Testis (tissue), 3 donors: Measurements from ENCODE around the gene KIT. TPM values are rescaled to one million over a fixed set of nuclear protein-coding genes. Genes with fewer than 3 reads are reported as not detected.

Experiments used
- DNase-seq: peaks from one replicate; pipeline ENCODE4 v3.0.0-alpha.2; 2019
- H3K27ac ChIP-seq, 2 donors: fragments of 200-600 bp; sonication (generic); one replicate each; pipeline ENCODE4 v1.5.1; 2019
- H3K27me3 ChIP-seq: fragments of 200-600 bp; sonication (generic); one replicate; pipeline ENCODE4 v1.5.1; 2019
- H3K36me3 ChIP-seq: fragments of 200-600 bp; sonication (generic); one replicate; pipeline ENCODE4 v1.5.1; 2017; ENCODE audit warnings: low read depth; ENCODE audit errors: missing control alignments
- H3K4me1 ChIP-seq: fragments of 200-600 bp; sonication (generic); one replicate; pipeline ENCODE4 v1.5.1; 2019
- H3K4me3 ChIP-seq, 2 donors: fragments of 200-600 bp; sonication (generic); one replicate each; pipeline ENCODE4 v1.5.1; 2017 to 2019
- H3K9me3 ChIP-seq: fragments of 200-600 bp; sonication (generic); one replicate; pipeline ENCODE4 v1.5.1; 2017
- POLR2A ChIP-seq: fragments of 450-650 bp; IDR thresholded peaks from one replicate; pipeline ENCODE4 v1.6.1; 2017; ENCODE audit warnings: antibody characterized with exemption, mild to moderate bottlenecking, moderate library complexity
- WGBS, 2 donors: methylation state at CpG; one replicate each; pipeline ENCODE4 v1.1.5; 2018; 5-methylcytosine and 5-hydroxymethylcytosine counted together
- intact Hi-C: fragments of 100-400 bp; cut with DNase I; formaldehyde crosslinking; loops from one replicate; pipeline ENCODE4 v1.15.1; 2023; ENCODE audit warnings: low total_unique reads
- polyA plus RNA-seq: library from polyadenylated mRNA; stranded (reverse); fragments of 350-450 nt; fragmentation: Illumina TruSeq; extraction: RNeasy Lipid Tissue Mini Kit (QIAGEN cat#74804); gene quantifications from one replicate; pipeline ENCODE4 v1.2.3, GENCODE V29; 2014; ENCODE audit warnings: low read depth, low replicate concordance; ENCODE audit not compliant: insufficient read depth
- total RNA-seq, 2 donors: library from RNA; depleted of rRNA; stranded (reverse); fragments of >200 nt; gene quantifications; one replicate each; pipeline ENCODE4 v1.2.3, GENCODE V29; 2016
- TF ChIP-seq, protein P1 (sequence below), 3 experiments: fragments of 450-650 bp in 2 of 3; fragments of 200-600 bp in 1 of 3; sonication (generic) in 1 of 3; IDR thresholded peaks; one replicate each; pipeline ENCODE4 v1.5.1; 2016 to 2019; ENCODE audit warnings: antibody characterized with exemption in 3 of 3, mild to moderate bottlenecking in 2 of 3, moderate library complexity in 1 of 3

The KIT gene
- total and polyA plus RNA-seq, 3 donors from 2014 or later, result 10.6 to 15.2 (median 10.7) TPM

DNA sequence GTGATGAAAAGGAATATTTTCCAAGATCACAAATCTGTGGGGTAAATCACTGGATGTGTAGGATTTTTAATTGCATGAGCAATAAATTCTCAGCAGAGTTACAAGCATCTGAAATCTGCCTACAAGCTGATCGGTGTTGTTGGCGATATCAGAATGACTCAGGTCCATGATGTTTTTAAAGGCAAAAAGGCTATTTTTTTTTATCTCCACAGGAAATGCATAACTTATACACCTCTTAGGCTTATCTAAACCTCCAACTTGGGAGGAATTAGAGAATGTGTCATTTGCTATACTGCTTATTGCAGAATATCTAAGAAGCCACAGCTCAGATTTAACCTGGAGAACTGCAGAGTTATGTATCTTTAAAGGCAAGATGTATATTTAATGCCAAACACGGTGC, 61.6 kb downstream of the KIT start:
- Histone ChIP-seq H3K27ac (no peak overlapping the region), H3K36me3 (no peaks in the 10 kb centered on the region), H3K4me1 (no peaks in the 10 kb centered on the region), H3K27me3 (no peaks in the 10 kb centered on the region), H3K4me3 (no peak overlapping the region), H3K9me3 (no peaks in the 10 kb centered on the region)
- no peak for DNase-seq
- WGBS, 2 donors, result 87 to 88% methylated on average over 3 of the region's 3 CpGs
- TF ChIP-seq, protein P1, sequence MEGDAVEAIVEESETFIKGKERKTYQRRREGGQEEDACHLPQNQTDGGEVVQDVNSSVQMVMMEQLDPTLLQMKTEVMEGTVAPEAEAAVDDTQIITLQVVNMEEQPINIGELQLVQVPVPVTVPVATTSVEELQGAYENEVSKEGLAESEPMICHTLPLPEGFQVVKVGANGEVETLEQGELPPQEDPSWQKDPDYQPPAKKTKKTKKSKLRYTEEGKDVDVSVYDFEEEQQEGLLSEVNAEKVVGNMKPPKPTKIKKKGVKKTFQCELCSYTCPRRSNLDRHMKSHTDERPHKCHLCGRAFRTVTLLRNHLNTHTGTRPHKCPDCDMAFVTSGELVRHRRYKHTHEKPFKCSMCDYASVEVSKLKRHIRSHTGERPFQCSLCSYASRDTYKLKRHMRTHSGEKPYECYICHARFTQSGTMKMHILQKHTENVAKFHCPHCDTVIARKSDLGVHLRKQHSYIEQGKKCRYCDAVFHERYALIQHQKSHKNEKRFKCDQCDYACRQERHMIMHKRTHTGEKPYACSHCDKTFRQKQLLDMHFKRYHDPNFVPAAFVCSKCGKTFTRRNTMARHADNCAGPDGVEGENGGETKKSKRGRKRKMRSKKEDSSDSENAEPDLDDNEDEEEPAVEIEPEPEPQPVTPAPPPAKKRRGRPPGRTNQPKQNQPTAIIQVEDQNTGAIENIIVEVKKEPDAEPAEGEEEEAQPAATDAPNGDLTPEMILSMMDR (IDR thresholded peaks at IDR 0.05), result no peak
- TF ChIP-seq POLR2A, result no peak
- intact Hi-C loops, result no loop called here

DNA sequence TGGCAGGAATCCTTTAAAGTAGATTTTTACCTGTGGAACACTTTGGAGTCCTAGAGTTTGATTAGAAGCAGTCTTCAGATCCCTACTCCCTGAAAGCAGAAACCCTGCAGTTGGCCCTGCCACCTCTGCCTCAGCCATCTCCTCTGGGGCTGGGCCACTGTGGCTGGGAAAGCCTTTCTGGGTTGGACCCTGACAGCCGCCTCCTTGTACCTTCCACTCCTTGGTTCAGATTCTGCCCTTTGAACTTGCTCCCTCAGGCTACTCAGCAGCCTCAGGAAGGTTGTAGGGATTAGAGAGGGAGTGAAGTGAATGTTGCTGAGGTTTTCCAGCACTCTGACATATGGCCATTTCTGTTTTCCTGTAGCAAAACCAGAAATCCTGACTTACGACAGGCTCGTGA, 65.5 kb downstream of the KIT start:
- TF ChIP-seq, protein P1 (IDR thresholded peaks at IDR 0.05), result no peak
- no peak for TF ChIP-seq POLR2A
- WGBS, 2 donors, result 87 to 91% methylated on average over 3 of the region's 3 CpGs
- Histone ChIP-seq H3K27me3 (no peaks in the 10 kb centered on the region), H3K4me3 (no peak overlapping the region), H3K27ac (no peak overlapping the region), H3K36me3 (no peaks in the 10 kb centered on the region), H3K4me1 (no peaks in the 10 kb centered on the region), H3K9me3 (no peaks in the 10 kb centered on the region)
- intact Hi-C loops, result no loop called here
- DNase-seq, result no peak

GRCh38 chr4:54723820-54724219, 66.1 kb downstream of the KIT start:
- no peaks in the 10 kb centered on the region for H3K9me3 ChIP-seq
- H3K4me3 ChIP-seq, result no peak overlapping the region
- TF ChIP-seq POLR2A, result no peak
- TF ChIP-seq, protein P1 (IDR thresholded peaks at IDR 0.05), result no peak
- no peak for DNase-seq
- WGBS, 2 donors, result 96 to 97% methylated on average over 3 of the region's 3 CpGs
- no peaks in the 10 kb centered on the region for H3K27me3 ChIP-seq
- intact Hi-C loops, result no loop called here
- no peaks in the 10 kb centered on the region for H3K4me1 ChIP-seq
- no peak overlapping the region for H3K27ac ChIP-seq
- H3K36me3 ChIP-seq, result no peaks in the 10 kb centered on the region

GRCh38 chr4:54726907-54727306, 69.2 kb downstream of the KIT start:
- intact Hi-C loops, result no loop called here
- TF ChIP-seq POLR2A, result no peak
- TF ChIP-seq, protein P1 (IDR thresholded peaks at IDR 0.05), result no peak
- WGBS, 2 donors, result 97 to 100% methylated on average over 2 of the region's 2 CpGs
- Histone ChIP-seq H3K27ac (no peak overlapping the region), H3K27me3 (no peaks in the 10 kb centered on the region), H3K4me1 (no peaks in the 10 kb centered on the region), H3K9me3 (no peaks in the 10 kb centered on the region), H3K36me3 (no peaks in the 10 kb centered on the region), H3K4me3 (no peak overlapping the region)
- DNase-seq, result no peak

- no peak overlapping the region for H3K4me3 ChIP-seq
- H3K27ac ChIP-seq, result no peak overlapping the region
- no peak for TF ChIP-seq POLR2A
- TF ChIP-seq, protein P1 (IDR thresholded peaks at IDR 0.05), result no peak
- no peak for DNase-seq
- H3K9me3 ChIP-seq, result no peaks in the 10 kb centered on the region
- H3K4me1 ChIP-seq, result no peaks in the 10 kb centered on the region
- intact Hi-C loops, result no loop called here
- H3K27me3 ChIP-seq, result no peaks in the 10 kb centered on the region
- 69 to 80% methylated on average over 2 of the region's 2 CpGs for WGBS, 2 donors
- no peaks in the 10 kb centered on the region for H3K36me3 ChIP-seq
Measured at GRCh38 chr4:54727346-54727745, 69.6 kb downstream of the KIT start.
